Measurements from ENCODE around the gene TRIP10.

DNA sequence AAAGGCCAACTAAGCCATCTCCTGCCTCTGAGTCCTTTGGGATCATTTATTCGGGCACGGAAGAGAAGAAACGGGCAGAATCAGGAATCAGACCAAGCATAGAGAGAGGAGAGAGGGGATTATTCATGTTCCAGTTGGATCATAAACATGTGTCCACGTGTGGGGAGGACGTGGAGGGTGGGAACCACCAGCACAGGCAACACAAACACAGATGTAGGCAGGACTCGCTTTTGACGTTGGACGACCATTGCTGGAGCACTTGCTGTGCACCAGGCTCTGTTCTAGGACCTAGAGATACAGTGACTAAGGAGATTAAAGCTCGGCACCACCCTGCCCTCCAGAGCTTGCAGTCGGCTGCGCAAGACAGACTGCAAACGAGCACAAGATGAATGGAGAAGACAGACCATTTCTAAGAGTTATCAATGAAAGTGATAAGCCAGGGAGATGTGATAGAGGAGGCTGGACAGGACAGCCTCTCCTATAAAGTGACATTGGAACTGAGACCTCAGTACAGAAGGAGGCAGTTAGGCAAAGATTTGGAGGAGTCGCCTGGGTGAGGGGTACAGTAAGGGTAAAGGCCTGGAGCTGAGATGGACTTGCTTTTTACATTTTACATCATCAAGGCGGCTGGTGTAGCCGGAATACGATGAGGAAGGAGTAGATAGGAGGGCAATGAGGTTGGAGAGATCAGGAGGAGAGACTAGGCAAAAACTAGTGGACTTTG, 27.0 kb downstream of the TRIP10 start:
- TF ChIP-seq, protein P1, sequence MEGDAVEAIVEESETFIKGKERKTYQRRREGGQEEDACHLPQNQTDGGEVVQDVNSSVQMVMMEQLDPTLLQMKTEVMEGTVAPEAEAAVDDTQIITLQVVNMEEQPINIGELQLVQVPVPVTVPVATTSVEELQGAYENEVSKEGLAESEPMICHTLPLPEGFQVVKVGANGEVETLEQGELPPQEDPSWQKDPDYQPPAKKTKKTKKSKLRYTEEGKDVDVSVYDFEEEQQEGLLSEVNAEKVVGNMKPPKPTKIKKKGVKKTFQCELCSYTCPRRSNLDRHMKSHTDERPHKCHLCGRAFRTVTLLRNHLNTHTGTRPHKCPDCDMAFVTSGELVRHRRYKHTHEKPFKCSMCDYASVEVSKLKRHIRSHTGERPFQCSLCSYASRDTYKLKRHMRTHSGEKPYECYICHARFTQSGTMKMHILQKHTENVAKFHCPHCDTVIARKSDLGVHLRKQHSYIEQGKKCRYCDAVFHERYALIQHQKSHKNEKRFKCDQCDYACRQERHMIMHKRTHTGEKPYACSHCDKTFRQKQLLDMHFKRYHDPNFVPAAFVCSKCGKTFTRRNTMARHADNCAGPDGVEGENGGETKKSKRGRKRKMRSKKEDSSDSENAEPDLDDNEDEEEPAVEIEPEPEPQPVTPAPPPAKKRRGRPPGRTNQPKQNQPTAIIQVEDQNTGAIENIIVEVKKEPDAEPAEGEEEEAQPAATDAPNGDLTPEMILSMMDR (conservative IDR thresholded peaks at IDR 0.05 in 1 of 2, IDR thresholded peaks at IDR 0.05 in 1 of 2; ENCODE audit: low read depth in 1 of 2, low read length in 2 of 2): no peak
- no peak for TF ChIP-seq EZH2 (IDR thresholded peaks at IDR 0.05; ENCODE audit: low read length, missing control alignments)

All from fibroblast of lung (primary cell).